Measurements from ENCODE around the gene FGF12.

The FGF12 gene

GRCh38 chr3:192496905-192497587 lies 230.3 kb downstream of the FGF12 start:
- TF ChIP-seq ARNTL (CRISPR knock-in tag; IDR thresholded peaks at IDR 0.05; ENCODE audit: borderline replicate concordance, low read depth) (no peak), ZNF565 (CRISPR knock-in tag; conservative IDR thresholded peaks at IDR 0.05; ENCODE audit: low read depth) (no peak), CSRNP3 (CRISPR knock-in tag; IDR thresholded peaks at IDR 0.05) (no peak), GLIS3 (CRISPR knock-in tag; IDR thresholded peaks at IDR 0.05) (no peak), ESRRG (CRISPR knock-in tag; IDR thresholded peaks at IDR 0.05) (no peak), POU6F1 (CRISPR knock-in tag; IDR thresholded peaks at IDR 0.05; ENCODE audit: borderline replicate concordance, low read depth) (no peak), TOX (CRISPR knock-in tag; IDR thresholded peaks at IDR 0.05; ENCODE audit: borderline replicate concordance) (no peak), ZNF8 (CRISPR knock-in tag; IDR thresholded peaks at IDR 0.05) (no peak), ZFP3 (CRISPR knock-in tag; IDR thresholded peaks at IDR 0.05) (no peak)
- ATAC-seq = no peak

GRCh38 chr3:192494174-192494573 lies 233.2 kb downstream of the FGF12 start:
- ATAC-seq = no peak
- TF ChIP-seq TCF4 (CRISPR knock-in tag; IDR thresholded peaks at IDR 0.05; ENCODE audit: borderline replicate concordance) (no peak), POU6F1 (CRISPR knock-in tag; IDR thresholded peaks at IDR 0.05; ENCODE audit: borderline replicate concordance, low read depth) (no peak), ZNF8 (CRISPR knock-in tag; IDR thresholded peaks at IDR 0.05) (no peak), CREB5 (CRISPR knock-in tag; IDR thresholded peaks at IDR 0.05; ENCODE audit: low read depth) (no peak), PATZ1 (CRISPR knock-in tag; IDR thresholded peaks at IDR 0.05; ENCODE audit: borderline replicate concordance) (no peak), TSHZ2 (CRISPR knock-in tag; IDR thresholded peaks at IDR 0.05) (no peak), PPARA (CRISPR knock-in tag; IDR thresholded peaks at IDR 0.05; ENCODE audit: borderline replicate concordance) (no peak), GLIS3 (CRISPR knock-in tag; IDR thresholded peaks at IDR 0.05) (no peak), CSRNP3 (CRISPR knock-in tag; IDR thresholded peaks at IDR 0.05) (no peak), ESRRG (CRISPR knock-in tag; IDR thresholded peaks at IDR 0.05) (no peak)

- no peak for TF ChIP-seq OSR1 (CRISPR knock-in tag; IDR thresholded peaks at IDR 0.05)
- ATAC-seq = no peak
Observed at GRCh38 chr3:192490720-192491119, 236.6 kb downstream of the FGF12 start.
